Stimulated activated CD4-positive, alpha-beta T cell treated with anti-CD3 and anti-CD28 coated beads, Interleukin-1b, Interleukin-23, amount 100 ng/mL, for 1 hour (primary cell): ENCODE measurements around the gene FAM156A.
"Not testable (repeated sequence)": the region's sequence is repeated elsewhere in the genome, so short reads cannot be mapped to it uniquely, and the experiment has no call there.

Experiments
- DNase-seq, 2 donors: peaks; one replicate each; pipeline ENCODE4 v3.0.0-alpha.2; 2020; ENCODE audit warnings: low read depth in 2 of 2

The FAM156A gene

GRCh38 chrX:52905531-52905930 is 52.8 kb downstream of the FAM156A start:
- not testable (repeated sequence) for DNase-seq
